Heart left ventricle (tissue), 16 donors: Measurements from ENCODE around the gene CHRNA5. TPM values are rescaled to one million over a fixed set of nuclear protein-coding genes. Genes with fewer than 3 reads are reported as not detected.

Experiments
- ATAC-seq, 4 donors: fragments of 200-7000 bp; cut with Tn5 transposase; one replicate each; pipeline ENCODE4 v1.9.1; 2020 to 2022; ENCODE audit warnings: moderate library complexity in 4 of 4, mild to moderate bottlenecking in 3 of 4, moderate number of reproducible peaks in 1 of 4
- DNase-seq, 5 donors: peaks; one replicate each; pipeline ENCODE4 v3.0.0-alpha.2; 2020
- H3K27ac ChIP-seq, 12 donors: fragments of 200-600 bp; sonication (generic) in 4 of 12; one replicate each; pipeline versions ENCODE4 v1.5.0 to v1.8.0; 2016 to 2022; ENCODE audit warnings: mild to moderate bottlenecking in 2 of 12
- H3K27me3 ChIP-seq, 9 donors: fragments of 200-600 bp; sonication (generic) in 2 of 9; one replicate each; pipeline versions ENCODE4 v1.5.1 to v1.8.0; 2016 to 2022; ENCODE audit warnings: mild to moderate bottlenecking in 3 of 9
- H3K36me3 ChIP-seq, 9 donors: fragments of 200-600 bp; sonication (generic) in 2 of 9; one replicate each; pipeline versions ENCODE4 v1.5.0 to v1.8.0; 2018 to 2022; ENCODE audit warnings: mild to moderate bottlenecking in 2 of 9
- H3K4me1 ChIP-seq, 12 donors: fragments of 200-600 bp; sonication (generic) in 4 of 12; one replicate each; pipeline versions ENCODE4 v1.5.0 to v1.8.0; 2016 to 2022; ENCODE audit warnings: mild to moderate bottlenecking in 3 of 12
- H3K4me3 ChIP-seq, 12 donors: fragments of 200-600 bp; sonication (generic) in 4 of 12; one replicate each; pipeline versions ENCODE4 v1.5.0 to v1.8.0; 2017 to 2022; ENCODE audit warnings: mild to moderate bottlenecking in 9 of 12, moderate library complexity in 4 of 12
- H3K9me3 ChIP-seq, 12 donors: fragments of 200-600 bp; sonication (generic) in 4 of 12; one replicate each; pipeline versions ENCODE4 v1.5.0 to v1.8.0; 2016 to 2022; ENCODE audit warnings: mild to moderate bottlenecking in 1 of 12
- CTCF ChIP-seq, 12 donors: fragments of 200-600 bp; sonication (generic) in 4 of 12; IDR thresholded peaks; one replicate each; pipeline versions ENCODE4 v1.5.0 to v1.8.0; 2018 to 2022; ENCODE audit warnings: antibody characterized with exemption in 12 of 12, mild to moderate bottlenecking in 5 of 12
- POLR2A ChIP-seq, 2 donors: fragments of 450-650 bp; IDR thresholded peaks; one replicate each; pipeline ENCODE4 v1.6.1; 2017; ENCODE audit warnings: antibody characterized with exemption in 2 of 2, mild to moderate bottlenecking in 2 of 2, moderate library complexity in 2 of 2
- WGBS, 4 donors: extraction: QIAGEN DNeasy Blood & Tissue Kit in 2 of 4; methylation state at CpG; one replicate each; pipeline versions ENCODE4 v1.1.5 to v1.1.7; 2013 to 2018; 5-methylcytosine and 5-hydroxymethylcytosine counted together
- intact Hi-C, 10 donors: fragments of 100-400 bp; cut with DNase I; formaldehyde crosslinking; loops; one replicate each; pipeline versions ENCODE4 v1.11.1 to v1.14.2; 2022
- polyA plus RNA-seq, 2 donors: library from polyadenylated mRNA; stranded (reverse); fragments of 200-250 nt; gene quantifications; one replicate each; pipeline ENCODE4 v1.2.3, GENCODE V29; 2013
- total RNA-seq, 9 donors: library from RNA; depleted of rRNA in 2 of 9; stranded (reverse); fragments of >200 nt in 2 of 9; fragmentation: NEBNext Ultra II Directional in 3 of 9; extraction: Animal tissue kit (Norgen Biotek cat#: 25700) in 3 of 9; gene quantifications; one replicate each; pipeline versions ENCODE4 v1.1.0 to v1.2.4, GENCODE V29; 2016 to 2023
- donor health status: ischemic (EF 13 %, LVEDD 7.1; RV severe dilation, severe dysfunction).
- donor health status: healthy with polysubstance abuse.
- donor health status: DM: no; HTN: yes; CAD: no.
- donor health status: DM: no; HTN: no; CAD: no.
- donor health status: ischemic (EF 25% LVEDD 6.9; RV normal size, moderate dysfunction).
- donor health status: ischemic (EF 25% LVEDD 5.7; RV mildly dilated, moderate dysfunction).
- donor health status: healthy.
- donor health status: DM: yes; HTN: yes; CAD: no.
- donor health status: ischemic (EF 35%, LVEDD 5.7; RV mildly dilated, moderate dysfunction).
- donor health status: nonischemic (EF 11% LVEDD 7.7; RV severe dilation, severe dysfunction).
- donor health status: DM: yes; HTN: yes; CAD: no.
- donor health status: PGD.
- donor health status: ischemic (EF 29% LVEDD 5.4; RV normal size, mild dysfunction).
- donor health status: nonischemic (EF 23%, LVEDD 6.1; RV moderate dilation, normal function).

The CHRNA5 gene
- total and polyA plus RNA-seq, 11 donors, result 0.64 to 4.0 (median 1.5) TPM

DNA sequence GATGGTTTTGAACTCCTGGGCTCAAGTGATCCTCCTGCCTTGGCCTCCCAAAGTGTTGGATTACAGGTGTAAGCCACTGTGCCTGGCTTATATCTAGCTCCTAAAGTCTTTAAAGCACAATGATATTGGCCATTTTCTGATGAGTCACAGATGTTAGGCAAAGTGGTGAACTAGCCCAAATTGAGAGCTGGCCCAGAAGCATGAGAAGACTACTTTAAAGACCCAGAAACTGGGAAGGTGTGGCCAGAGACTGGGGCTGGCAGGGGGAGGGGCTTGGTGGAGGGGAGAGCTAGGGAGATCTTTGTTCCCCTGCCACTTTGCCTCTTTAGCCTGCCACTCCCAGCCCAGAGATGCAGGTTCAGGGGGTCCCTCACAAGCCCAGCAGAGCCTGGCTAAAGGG is 33.9 kb downstream of the CHRNA5 start:
- no peaks in the 10 kb centered on the region for H3K9me3 ChIP-seq
- no peak overlapping the region for H3K27ac ChIP-seq
- ATAC-seq, result no peak
- no peaks in the 10 kb centered on the region for H3K27me3 ChIP-seq
- intact Hi-C loops, result no loop called here
- TF ChIP-seq POLR2A (IDR thresholded peaks at IDR 0.05) (no peak), CTCF (IDR thresholded peaks at IDR 0.05) (no peak)
- no peaks in the 10 kb centered on the region for H3K4me1 ChIP-seq
- no peak overlapping the region for H3K4me3 ChIP-seq
- H3K36me3 ChIP-seq, result no peaks in the 10 kb centered on the region
- no peak for DNase-seq

GRCh38 chr15:78603467-78603866 is 38.1 kb downstream of the CHRNA5 start:
- no peaks in the 10 kb centered on the region for H3K9me3 ChIP-seq
- H3K36me3 ChIP-seq, result no peaks in the 10 kb centered on the region
- ATAC-seq, result no peak
- no peaks in the 10 kb centered on the region for H3K27me3 ChIP-seq
- DNase-seq, result no peak
- no peak for TF ChIP-seq POLR2A (IDR thresholded peaks at IDR 0.05)
- TF ChIP-seq CTCF (IDR thresholded peaks at IDR 0.05), result no peak
- no peak overlapping the region for H3K4me3 ChIP-seq
- no peaks in the 10 kb centered on the region for H3K4me1 ChIP-seq
- no peak overlapping the region for H3K27ac ChIP-seq
- WGBS, 4 donors, result 67 to 81% (median 75%) methylated on average over 3 of the region's 3 CpGs
- intact Hi-C loops, result no loop called here

- H3K4me3 ChIP-seq, result no peak overlapping the region
- intact Hi-C loops, result no loop called here
- TF ChIP-seq POLR2A (IDR thresholded peaks at IDR 0.05) (no peak), CTCF (IDR thresholded peaks at IDR 0.05) (no peak)
- no peaks in the 10 kb centered on the region for H3K9me3 ChIP-seq
- 88 to 98% (median 93%) methylated on average over 2 of the region's 2 CpGs for whole genome bisulfite sequencing, 4 donors
- no peak for DNase-seq
- no peaks in the 10 kb centered on the region for H3K36me3 ChIP-seq
- H3K27ac ChIP-seq, result no peak overlapping the region
- no peaks in the 10 kb centered on the region for H3K27me3 ChIP-seq
- no peak for ATAC-seq
- no peaks in the 10 kb centered on the region for H3K4me1 ChIP-seq
Observed at GRCh38 chr15:78604420-78604819, 39.1 kb downstream of the CHRNA5 start.

GRCh38 chr15:78605201-78605600 is 39.9 kb downstream of the CHRNA5 start:
- 89 to 95% (median 92%) methylated on average over 5 of the region's 5 CpGs for WGBS, 4 donors
- no peak for ATAC-seq
- no peaks in the 10 kb centered on the region for H3K4me1 ChIP-seq

More at GRCh38 chr15:78605201-78605600, 39.9 kb downstream of the CHRNA5 start:
- Histone ChIP-seq H3K27ac (no peak overlapping the region), H3K27me3 (no peaks in the 10 kb centered on the region), H3K9me3 (no peaks in the 10 kb centered on the region), H3K4me3 (no peak overlapping the region), H3K36me3 (no peaks in the 10 kb centered on the region)
- no peak for DNase-seq
- TF ChIP-seq CTCF (IDR thresholded peaks at IDR 0.05) (no peak), POLR2A (IDR thresholded peaks at IDR 0.05) (no peak)
- intact Hi-C loops, result no loop called here
